ENCODE results near the gene CRYBB1. TPM values are rescaled to one million over a fixed set of nuclear protein-coding genes. Genes with fewer than 3 reads are reported as not detected.
A peak's percentile ranks its signal among the peaks of the same experiment; 100 is the strongest.

The CRYBB1 gene
- total and polyA plus RNA-seq, 2 donors from 2014 or later = 0.54 to 1.7 TPM

- intact Hi-C loops (cut with DNase I) = no loop called here
Measured at GRCh38 chr22:26585104-26585790, 32.6 kb downstream of the CRYBB1 start.

GRCh38 chr22:26584010-26584409 lies 33.8 kb downstream of the CRYBB1 start:
- intact Hi-C loops (cut with DNase I) = no loop called here
- Histone ChIP-seq H3K4me3 (ENCODE audit: low read length in 3 of 3) (no peak overlapping the region), H3K36me3 (ENCODE audit: control insufficient read depth in 2 of 3, insufficient read depth in 3 of 3, low read length in 3 of 3) (peaks cover 0 to 4% (median 0%) of the 10 kb centered on the region in 3 donors), H3K27me3 (ENCODE audit: control insufficient read depth, insufficient read depth, low read length) (no peaks in the 10 kb centered on the region), H3K27ac (ENCODE audit: low read depth in 2 of 2, low read length in 2 of 2) (no peak overlapping the region), H3K9ac (ENCODE audit: low read length in 3 of 3) (no peak overlapping the region), H3K4me1 (ENCODE audit: control insufficient read depth in 2 of 3, insufficient read depth in 2 of 3, low read depth in 1 of 3, low read length in 3 of 3) (peaks cover 0 to 4% (median 0%) of the 10 kb centered on the region in 3 donors), H3K9me3 (ENCODE audit: control insufficient read depth in 2 of 3, insufficient read depth in 1 of 3, low read length in 3 of 3) (no peaks in the 10 kb centered on the region)
- TF ChIP-seq CTCF (IDR thresholded peaks at IDR 0.05; ENCODE audit: borderline replicate concordance, extremely low read depth, insufficient read depth) = no peak
- FAIRE-seq (no peak), DNase-seq (peak in 1 of 5 donors; percentile 9)

More at GRCh38 chr22:26585104-26585790, 32.6 kb downstream of the CRYBB1 start:
- peak overlapping the region in 1 of 3 donors; percentile 10 for H3K9ac ChIP-seq (ENCODE audit: low read length in 3 of 3)
- H3K36me3 ChIP-seq (ENCODE audit: control insufficient read depth in 2 of 3, insufficient read depth in 3 of 3, low read length in 3 of 3) = peaks cover 0 to 4% (median 0%) of the 10 kb centered on the region in 3 donors
- TF ChIP-seq CTCF (IDR thresholded peaks at IDR 0.05; ENCODE audit: borderline replicate concordance, extremely low read depth, insufficient read depth) = no peak
- no peaks in the 10 kb centered on the region for H3K9me3 ChIP-seq (ENCODE audit: control insufficient read depth in 2 of 3, insufficient read depth in 1 of 3, low read length in 3 of 3)
- DNase-seq (no peak), FAIRE-seq (no peak)
- H3K4me3 ChIP-seq (ENCODE audit: low read length in 3 of 3) = no peak overlapping the region
- no peaks in the 10 kb centered on the region for H3K27me3 ChIP-seq (ENCODE audit: control insufficient read depth, insufficient read depth, low read length)
- peaks cover 0 to 3% (median 0%) of the 10 kb centered on the region in 3 donors for H3K4me1 ChIP-seq (ENCODE audit: control insufficient read depth in 2 of 3, insufficient read depth in 2 of 3, low read depth in 1 of 3, low read length in 3 of 3)
- no peak overlapping the region for H3K27ac ChIP-seq (ENCODE audit: low read depth in 2 of 2, low read length in 2 of 2)

GRCh38 chr22:26581633-26582168 lies 36.1 kb downstream of the CRYBB1 start:
- Histone ChIP-seq H3K4me3 (ENCODE audit: low read length in 3 of 3) (no peak overlapping the region), H3K27ac (ENCODE audit: low read depth in 2 of 2, low read length in 2 of 2) (no peak overlapping the region), H3K9me3 (ENCODE audit: control insufficient read depth in 2 of 3, insufficient read depth in 1 of 3, low read length in 3 of 3) (no peaks in the 10 kb centered on the region), H3K4me1 (ENCODE audit: control insufficient read depth in 2 of 3, insufficient read depth in 2 of 3, low read depth in 1 of 3, low read length in 3 of 3) (peaks cover 0 to 3% (median 0%) of the 10 kb centered on the region in 3 donors), H3K9ac (ENCODE audit: low read length in 3 of 3) (no peak overlapping the region), H3K27me3 (ENCODE audit: control insufficient read depth, insufficient read depth, low read length) (no peaks in the 10 kb centered on the region), H3K36me3 (ENCODE audit: control insufficient read depth in 2 of 3, insufficient read depth in 3 of 3, low read length in 3 of 3) (peaks cover 0 to 4% (median 0%) of the 10 kb centered on the region in 3 donors)
- no peak for FAIRE-seq
- peak in 1 of 5 donors; percentile 4 for DNase-seq
- intact Hi-C loops (cut with DNase I) = no loop called here
- TF ChIP-seq CTCF (IDR thresholded peaks at IDR 0.05; ENCODE audit: borderline replicate concordance, extremely low read depth, insufficient read depth) = no peak

Data from kidney (tissue), 14 donors.